H9 (cell line): ENCODE measurements around the gene HHAT. TPM values are rescaled to one million over a fixed set of nuclear protein-coding genes. Genes with fewer than 3 reads are reported as not detected.

Experiments used
- DNase-seq: peaks from one replicate; pipeline ENCODE4 v3.0.0-alpha.2; 2017
- H2AFZ ChIP-seq: one replicate; pipeline ENCODE4 v1.6.1; 2013; ENCODE audit warnings: mild to moderate bottlenecking, low read length, control low read depth, moderate library complexity
- H2AK5ac ChIP-seq: 2 replicates; pipeline ENCODE4 v1.6.1; 2013; ENCODE audit warnings: low read length, control low read depth, mixed read lengths; ENCODE audit not compliant: insufficient read length
- H2BK120ac ChIP-seq: one replicate; pipeline ENCODE4 v1.6.1; 2013; ENCODE audit warnings: low read depth, mild to moderate bottlenecking, low read length, control low read depth, inconsistent platforms; ENCODE audit not compliant: poor library complexity, severe bottlenecking
- H2BK12ac ChIP-seq: 2 replicates; pipeline ENCODE4 v1.6.1; 2013; ENCODE audit warnings: low read length, control low read depth, mixed read lengths, low read depth; ENCODE audit not compliant: insufficient read length
- H2BK15ac ChIP-seq: 2 replicates; pipeline ENCODE4 v1.6.1; 2013; ENCODE audit warnings: low read depth, low read length, control low read depth
- H2BK20ac ChIP-seq: one replicate; pipeline ENCODE4 v1.6.1; 2013; ENCODE audit warnings: low read depth, mild to moderate bottlenecking, low read length, control low read depth, inconsistent platforms; ENCODE audit not compliant: poor library complexity, severe bottlenecking
- H2BK5ac ChIP-seq: 2 replicates; pipeline ENCODE4 v1.6.1; 2013; ENCODE audit warnings: low read length, control low read depth, mixed read lengths; ENCODE audit not compliant: insufficient read length
- H3K14ac ChIP-seq: 2 replicates; pipeline ENCODE4 v1.6.1; 2013; ENCODE audit warnings: low read length, control low read depth; ENCODE audit not compliant: insufficient read depth
- H3K18ac ChIP-seq: 2 replicates; pipeline ENCODE4 v1.6.1; 2013; ENCODE audit warnings: low read depth, mild to moderate bottlenecking, mixed read lengths, low read length, control low read depth; ENCODE audit not compliant: insufficient read length
- H3K23ac ChIP-seq: 2 replicates; pipeline ENCODE4 v1.6.1; 2013; ENCODE audit warnings: low read length, control low read depth, mixed read lengths, low read depth; ENCODE audit not compliant: insufficient read length
- H3K23me2 ChIP-seq: 2 replicates; pipeline ENCODE4 v1.6.1; 2013; ENCODE audit warnings: low read depth, mild to moderate bottlenecking, mixed read lengths, low read length, control low read depth; ENCODE audit not compliant: insufficient read length, poor library complexity, severe bottlenecking
- H3K27ac ChIP-seq: 2 replicates; pipeline ENCODE4 v1.5.1; 2013; ENCODE audit warnings: low read length, control low read depth, mixed read lengths, low read depth; ENCODE audit not compliant: insufficient read length
- H3K27me3 ChIP-seq: 2 replicates; pipeline ENCODE4 v1.6.1; 2013; ENCODE audit warnings: low read length, control low read depth, inconsistent platforms; ENCODE audit not compliant: insufficient read depth
- H3K4ac ChIP-seq: 2 replicates; pipeline ENCODE4 v1.6.1; 2013; ENCODE audit warnings: low read depth, mild to moderate bottlenecking, control low read depth, inconsistent platforms, low read length, moderate library complexity
- H3K4me1 ChIP-seq: 2 replicates; pipeline ENCODE4 v1.6.1; 2013; ENCODE audit warnings: low read length, control low read depth, inconsistent platforms; ENCODE audit not compliant: insufficient read depth
- H3K4me2 ChIP-seq: 2 replicates; pipeline ENCODE4 v1.6.1; 2013; ENCODE audit warnings: low read length, control low read depth, mixed read lengths; ENCODE audit not compliant: insufficient read length, insufficient read depth
- H3K56ac ChIP-seq: 2 replicates; pipeline ENCODE4 v1.6.1; 2013; ENCODE audit warnings: low read depth, mild to moderate bottlenecking, mixed read lengths, low read length, control low read depth; ENCODE audit not compliant: insufficient read length
- H3K79me1 ChIP-seq: 2 replicates; pipeline ENCODE4 v1.6.1; 2013; ENCODE audit warnings: low read depth, mild to moderate bottlenecking, moderate library complexity, low read length, control low read depth, inconsistent platforms; ENCODE audit not compliant: insufficient read depth, poor library complexity, severe bottlenecking
- H3K79me2 ChIP-seq: 2 replicates; pipeline ENCODE4 v1.6.1; 2013; ENCODE audit warnings: low read length, control low read depth, inconsistent platforms; ENCODE audit not compliant: insufficient read depth
- H3K9ac ChIP-seq: 2 replicates; pipeline ENCODE4 v1.6.1; 2013; ENCODE audit warnings: low read length, control low read depth, mixed read lengths; ENCODE audit not compliant: insufficient read length; ENCODE audit errors: extremely low read depth
- H3K9me3 ChIP-seq: one replicate; pipeline ENCODE4 v1.6.1; 2013; ENCODE audit warnings: low read depth, low read length, inconsistent platforms; ENCODE audit not compliant: control insufficient read depth
- H3T11ph ChIP-seq: one replicate; pipeline ENCODE4 v1.6.1; 2013; ENCODE audit warnings: mild to moderate bottlenecking, low read length, control low read depth, inconsistent platforms
- H4K20me1 ChIP-seq: one replicate; pipeline ENCODE4 v1.6.1; 2013; ENCODE audit not compliant: control insufficient read depth, insufficient read length, insufficient read depth
- H4K5ac ChIP-seq: 2 replicates; pipeline ENCODE4 v1.6.1; 2013; ENCODE audit warnings: low read depth, mild to moderate bottlenecking, mixed read lengths, low read length, control low read depth; ENCODE audit not compliant: insufficient read length
- H4K8ac ChIP-seq: replicated peaks from 2 replicates; pipeline ENCODE4 v1.6.1; 2013; ENCODE audit warnings: low read length, control low read depth, mixed read lengths, low read depth; ENCODE audit not compliant: insufficient read length
- H4K91ac ChIP-seq: 2 replicates; pipeline ENCODE4 v1.6.1; 2013; ENCODE audit warnings: low read depth, mild to moderate bottlenecking, moderate library complexity, mixed read lengths, low read length, control low read depth; ENCODE audit not compliant: insufficient read length
- H3K27ac Mint-ChIP-seq, 3 experiments: 2 replicates in 2 of 3; 3 replicates in 1 of 3; pipeline ENCODE4 v1.8.0; 2020 to 2021; ENCODE audit warnings: mixed read lengths in 3 of 3, mild to moderate bottlenecking in 1 of 3, moderate library complexity in 1 of 3
- H3K27me3 Mint-ChIP-seq: 2 replicates; pipeline ENCODE4 v1.8.0; 2021; ENCODE audit warnings: low read depth, mild to moderate bottlenecking, moderate library complexity, mixed read lengths
- H3K36me3 Mint-ChIP-seq, 3 experiments: 2 replicates in 2 of 3; 3 replicates in 1 of 3; pipeline ENCODE4 v1.8.0; 2020 to 2021; ENCODE audit warnings: low read depth in 3 of 3, mixed read lengths in 3 of 3; ENCODE audit not compliant: insufficient read depth in 1 of 3
- H3K4me1 Mint-ChIP-seq, 2 experiments: 2 replicates each; pipeline ENCODE4 v1.8.0; 2020; ENCODE audit warnings: mixed read lengths in 2 of 2
- H3K4me3 Mint-ChIP-seq, 2 experiments: 2 replicates in 1 of 2; 3 replicates in 1 of 2; pipeline ENCODE4 v1.8.0; 2020 to 2021; ENCODE audit warnings: mild to moderate bottlenecking in 2 of 2, mixed read lengths in 2 of 2, moderate library complexity in 1 of 2
- H3K9me3 Mint-ChIP-seq, 2 experiments: 2 replicates in 1 of 2; 3 replicates in 1 of 2; pipeline ENCODE4 v1.8.0; 2020; ENCODE audit warnings: mild to moderate bottlenecking in 2 of 2, mixed read lengths in 2 of 2, moderate library complexity in 1 of 2
- CTCF ChIP-seq: fragments of 200-600 bp; sonication (generic); conservative IDR thresholded peaks from 3 replicates; pipeline ENCODE4 v1.8.0; 2021; ENCODE audit warnings: antibody characterized with exemption, mild to moderate bottlenecking
- WGBS: extraction: QIAGEN DNeasy Blood & Tissue Kit; methylation state at CpG from one replicate; pipeline ENCODE4 v1.1.7; 2013; ENCODE audit warnings: missing lambda C conversion rate, low lambda C conversion rate, mixed read lengths; ENCODE audit not compliant: insufficient read length; ENCODE audit errors: extremely low coverage; 5-methylcytosine and 5-hydroxymethylcytosine counted together
- total RNA-seq: library from RNA; stranded (reverse); gene quantifications from 2 replicates; pipeline ENCODE4 v1.2.1, GENCODE V29; 2021

The HHAT gene
- total RNA-seq, 1 experiment from 2014 or later: 0.48 TPM

GRCh38 chr1:210703593-210703992, 374.9 kb downstream of the HHAT start:
- Mint-ChIP-seq H3K27me3 (no peaks in the 10 kb centered on the region), H3K36me3 (peaks cover 0 to 7% (median 0%) of the 10 kb centered on the region in 3 experiments; a peak in 2 of 7 replicates), H3K9me3 (no peaks in the 10 kb centered on the region; a peak in 1 of 5 replicates), H3K4me1 (peaks cover 9 to 18% of the 10 kb centered on the region in 2 experiments), H3K27ac (no peak overlapping the region), H3K4me3 (no peak overlapping the region)
- H3K18ac ChIP-seq: no peak overlapping the region
- H2BK5ac ChIP-seq: no peak overlapping the region
- H3K4me2 ChIP-seq: no peak overlapping the region
- no peaks in the 10 kb centered on the region for H3K9me3 ChIP-seq
- H3K4me1 ChIP-seq: no peaks in the 10 kb centered on the region
- no peak overlapping the region for H3K27ac ChIP-seq
- no peak overlapping the region for H2AK5ac ChIP-seq
- no peak overlapping the region for H2BK120ac ChIP-seq
- no peak for DNase-seq
- H3K23me2 ChIP-seq: no peaks in the 10 kb centered on the region
- no peak overlapping the region for H4K5ac ChIP-seq
- H3K4ac ChIP-seq: no peak overlapping the region
- H2BK20ac ChIP-seq: no peak overlapping the region
- H3K9ac ChIP-seq: no peak overlapping the region
- H3K27me3 ChIP-seq: no peaks in the 10 kb centered on the region
- no peak overlapping the region for H4K8ac ChIP-seq
- no peak overlapping the region for H3T11ph ChIP-seq
- H4K91ac ChIP-seq: no peak overlapping the region
- no peak overlapping the region for H3K23ac ChIP-seq
- no peak overlapping the region; the same call in 1 of the 2 replicates for H3K14ac ChIP-seq
- no peak overlapping the region for H2AFZ ChIP-seq
- no peaks in the 10 kb centered on the region for H3K79me2 ChIP-seq
- no peaks in the 10 kb centered on the region for H3K79me1 ChIP-seq
- TF ChIP-seq CTCF: no peak
- no peak overlapping the region for H2BK15ac ChIP-seq
- no peaks in the 10 kb centered on the region for H4K20me1 ChIP-seq
- no peak overlapping the region for H2BK12ac ChIP-seq
- H3K56ac ChIP-seq: no peak overlapping the region
- no CpG with 5 or more reads among the region's 2 CpGs for WGBS
